Peyer's patch (tissue), 4 donors: Measurements from ENCODE around the gene NOD1.

Source experiments
- POLR2A ChIP-seq, 2 donors: fragments of 450-650 bp; IDR thresholded peaks; one replicate each; pipeline ENCODE4 v1.5.1; 2017; ENCODE audit warnings: antibody characterized with exemption in 2 of 2, mild to moderate bottlenecking in 2 of 2, moderate library complexity in 2 of 2
- TF ChIP-seq, protein P1 (sequence below), 6 experiments: fragments of 450-650 bp in 4 of 6; fragments of 200-600 bp in 2 of 6; sonication (generic) in 1 of 6; IDR thresholded peaks; one replicate each; pipeline ENCODE4 v1.5.1; 2017 to 2019; ENCODE audit warnings: antibody characterized with exemption in 6 of 6, mild to moderate bottlenecking in 3 of 6, moderate library complexity in 1 of 6

DNA sequence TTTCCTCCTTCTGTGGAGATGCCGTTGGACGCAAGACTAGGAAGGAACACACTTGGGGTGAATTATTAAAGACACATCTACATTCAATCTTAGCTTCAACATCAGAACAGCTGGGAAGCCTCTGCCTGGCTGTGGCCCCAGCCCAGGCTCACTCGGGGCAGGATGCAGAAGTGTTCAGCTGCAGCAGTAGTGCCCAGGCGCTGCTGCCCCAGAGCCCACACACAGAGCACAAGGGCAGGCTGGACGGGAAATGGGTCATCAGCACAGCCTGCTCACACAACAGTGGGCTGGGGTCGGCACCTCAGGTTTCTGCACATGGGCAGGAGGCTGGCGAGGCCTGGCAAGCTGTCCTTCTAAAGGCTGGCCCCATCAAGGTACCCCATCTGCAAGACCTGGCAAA, 42.5 kb downstream of the NOD1 start:
- TF ChIP-seq, protein P1, sequence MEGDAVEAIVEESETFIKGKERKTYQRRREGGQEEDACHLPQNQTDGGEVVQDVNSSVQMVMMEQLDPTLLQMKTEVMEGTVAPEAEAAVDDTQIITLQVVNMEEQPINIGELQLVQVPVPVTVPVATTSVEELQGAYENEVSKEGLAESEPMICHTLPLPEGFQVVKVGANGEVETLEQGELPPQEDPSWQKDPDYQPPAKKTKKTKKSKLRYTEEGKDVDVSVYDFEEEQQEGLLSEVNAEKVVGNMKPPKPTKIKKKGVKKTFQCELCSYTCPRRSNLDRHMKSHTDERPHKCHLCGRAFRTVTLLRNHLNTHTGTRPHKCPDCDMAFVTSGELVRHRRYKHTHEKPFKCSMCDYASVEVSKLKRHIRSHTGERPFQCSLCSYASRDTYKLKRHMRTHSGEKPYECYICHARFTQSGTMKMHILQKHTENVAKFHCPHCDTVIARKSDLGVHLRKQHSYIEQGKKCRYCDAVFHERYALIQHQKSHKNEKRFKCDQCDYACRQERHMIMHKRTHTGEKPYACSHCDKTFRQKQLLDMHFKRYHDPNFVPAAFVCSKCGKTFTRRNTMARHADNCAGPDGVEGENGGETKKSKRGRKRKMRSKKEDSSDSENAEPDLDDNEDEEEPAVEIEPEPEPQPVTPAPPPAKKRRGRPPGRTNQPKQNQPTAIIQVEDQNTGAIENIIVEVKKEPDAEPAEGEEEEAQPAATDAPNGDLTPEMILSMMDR (IDR thresholded peaks at IDR 0.05) = no peak
- TF ChIP-seq POLR2A (IDR thresholded peaks at IDR 0.05) = no peak
